Keratinocyte (primary cell): ENCODE measurements around the gene AFAP1L2.

ENCODE experiments used
- CTCF ChIP-seq, 3 experiments: IDR thresholded peaks in 1 of 3; conservative IDR thresholded peaks in 1 of 3; optimal IDR thresholded peaks in 1 of 3; 2 replicates in 2 of 3; 3 replicates in 1 of 3; pipeline versions ENCODE3 to v1.5.1; 2011; ENCODE audit warnings: low read length in 3 of 3, mild to moderate bottlenecking in 3 of 3, moderate library complexity in 2 of 3, control low read depth in 1 of 3, inconsistent platforms in 1 of 3; ENCODE audit not compliant: insufficient read depth in 2 of 3; ENCODE audit errors: extremely low read depth in 1 of 3
- EZH2 ChIP-seq: IDR thresholded peaks from one replicate; pipeline ENCODE4 v1.6.1; 2012; ENCODE audit warnings: inconsistent platforms, mild to moderate bottlenecking, low read length, moderate library complexity

DNA sequence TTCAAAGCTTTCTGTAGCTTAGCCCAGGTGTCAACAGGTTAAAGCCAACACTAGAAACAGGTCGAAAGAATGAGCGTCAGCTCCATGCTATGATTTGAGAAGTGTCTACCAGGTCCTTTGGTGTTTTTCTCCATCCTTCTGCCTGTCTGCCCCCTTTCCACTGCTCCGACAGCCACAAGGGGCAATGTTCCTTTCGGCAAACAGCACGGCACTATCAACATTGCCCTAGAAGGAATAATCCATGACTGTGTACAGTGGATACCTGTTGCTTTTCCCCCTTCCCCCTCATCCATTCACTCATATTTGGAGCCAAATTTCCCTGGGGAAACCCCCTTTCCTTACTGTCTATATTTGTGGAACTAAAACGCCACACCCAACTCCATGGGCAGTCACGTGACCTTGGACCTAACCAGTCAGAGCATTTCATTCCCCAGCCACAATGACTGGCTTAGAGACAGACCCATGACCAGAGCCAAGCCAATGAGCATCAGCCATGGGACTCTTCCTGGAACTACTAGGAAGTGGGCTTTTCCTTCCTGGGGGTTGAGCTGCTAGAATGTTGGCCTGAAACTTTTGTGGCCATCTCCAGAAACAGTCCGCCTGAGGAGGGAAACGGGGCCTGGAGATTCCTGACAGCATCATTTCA, 51.5 kb downstream of the AFAP1L2 start:
- TF ChIP-seq CTCF (optimal IDR thresholded peaks at IDR 0.05 in 1 of 3, IDR thresholded peaks at IDR 0.05 in 1 of 3, conservative IDR thresholded peaks at IDR 0.05 in 1 of 3; ENCODE audit: extremely low read depth in 1 of 3, insufficient read depth in 2 of 3, low read length in 3 of 3): no peak
- no peak for TF ChIP-seq EZH2
